OCI-LY7 (cell line): ENCODE measurements around the gene HOXB3. TPM values are rescaled to one million over a fixed set of nuclear protein-coding genes. Genes with fewer than 3 reads are reported as not detected.

Experiments used
- BruUV-seq: library from RNA; stranded (reverse); fragments of 400-500 nt; replicated peaks from 2 replicates; lab custom pipeline; 2021; lab: Mats Ljungman, UMichigan
- CTCF ChIA-PET: fragments of 300-600 bp; sonication (Branson Sonifier 250); formaldehyde crosslinking; loops from one replicate; lab custom pipeline; 2022; ENCODE audit warnings: antibody characterized with exemption; ENCODE audit not compliant: unreplicated experiment; lab: Charles Lee
- POLR2A ChIA-PET: fragments of 300-600 bp; sonication (Branson Sonifier 250); formaldehyde crosslinking; loops from one replicate; lab custom pipeline; 2022; ENCODE audit warnings: antibody characterized with exemption; lab: Charles Lee
- DNase-seq: peaks from one replicate; pipeline ENCODE4 v3.0.0-alpha.2; 2015; ENCODE audit warnings: low spot score
- H2AFZ ChIP-seq: fragments of 200-600 bp; sonication (generic), shearing (Covaris generic); 2 replicates; pipeline ENCODE4 v1.6.1; 2014; ENCODE audit warnings: mild to moderate bottlenecking, antibody characterized with exemption, low read length, moderate library complexity
- H3K27ac ChIP-seq: fragments of 200-600 bp; sonication (generic); 2 replicates; pipeline ENCODE4 v1.5.1; 2014; ENCODE audit warnings: mixed run types, low read depth, mild to moderate bottlenecking, moderate library complexity, low read length, inconsistent platforms; ENCODE audit not compliant: poor library complexity, severe bottlenecking
- H3K36me3 ChIP-seq: fragments of 200-600 bp; sonication (generic); 2 replicates; pipeline ENCODE4 v1.6.1; 2014; ENCODE audit warnings: mild to moderate bottlenecking, antibody characterized with exemption, low read length, moderate library complexity, mixed read lengths; ENCODE audit not compliant: insufficient read depth
- H3K4me1 ChIP-seq: fragments of 200-600 bp; sonication (generic); 2 replicates; pipeline ENCODE4 v1.5.1; 2014; ENCODE audit warnings: mild to moderate bottlenecking, low read length; ENCODE audit not compliant: insufficient read depth, poor library complexity, severe bottlenecking
- H3K4me2 ChIP-seq: fragments of 200-600 bp; sonication (generic); 2 replicates; pipeline ENCODE4 v1.6.1; 2014; ENCODE audit warnings: mild to moderate bottlenecking, low read length
- H3K4me3 ChIP-seq: fragments of 200-600 bp; sonication (generic); 2 replicates; pipeline ENCODE4 v1.5.1; 2014; ENCODE audit warnings: mild to moderate bottlenecking, low read depth, low read length; ENCODE audit not compliant: poor library complexity, severe bottlenecking
- H3K79me2 ChIP-seq: fragments of 200-600 bp; sonication (generic); 2 replicates; pipeline ENCODE4 v1.6.1; 2016; ENCODE audit warnings: low read depth, mild to moderate bottlenecking, low read length, moderate library complexity, mixed read lengths; ENCODE audit not compliant: insufficient read depth
- H3K9me2 ChIP-seq: fragments of 200-600 bp; sonication (generic); 2 replicates; pipeline ENCODE4 v1.6.1; 2016; ENCODE audit warnings: mild to moderate bottlenecking, low read length, mixed read lengths; ENCODE audit not compliant: insufficient read depth
- H3K9me3 ChIP-seq: fragments of 200-600 bp; sonication (generic); 2 replicates; pipeline ENCODE4 v1.6.1; 2014; ENCODE audit warnings: mild to moderate bottlenecking, mixed run types, low read length, mixed read lengths
- H4K20me1 ChIP-seq: fragments of 200-600 bp; sonication (generic); 2 replicates; pipeline ENCODE4 v1.6.1; 2014; ENCODE audit warnings: mild to moderate bottlenecking, antibody characterized with exemption, low read length, moderate library complexity, mixed read lengths; ENCODE audit not compliant: insufficient read depth
- EZH2phosphoT487 ChIP-seq: fragments of 200-600 bp; sonication (generic); IDR thresholded peaks from 2 replicates; pipeline ENCODE4 v1.6.1; 2018; ENCODE audit warnings: low read depth, borderline replicate concordance, mild to moderate bottlenecking, mixed run types, antibody characterized with exemption, low read length, moderate library complexity, mixed read lengths
- intact Hi-C: fragments of 100-400 bp; cut with micrococcal nuclease; formaldehyde crosslinking; loops from one replicate; pipeline ENCODE4 v1.10.0; 2022; ENCODE audit not compliant: unreplicated experiment
- total RNA-seq, 2 experiments: library from RNA; depleted of rRNA in 1 of 2; stranded (reverse); fragments of >200 nt in 1 of 2; shearing (Covaris generic) in 1 of 2; gene quantifications; 2 replicates each; pipeline ENCODE4 v1.2.3, GENCODE V29; 2014 to 2022
- TF ChIP-seq, protein P1 (sequence below): fragments of 200-600 bp; sonication (generic); conservative IDR thresholded peaks from 2 replicates; pipeline ENCODE4 v1.5.1; 2014; ENCODE audit warnings: mild to moderate bottlenecking, antibody characterized with exemption, low read length, moderate library complexity, mixed read lengths

Gene HOXB3
- total RNA-seq, 2 experiments from 2014 or later, result 7.7 to 13.0 TPM

DNA sequence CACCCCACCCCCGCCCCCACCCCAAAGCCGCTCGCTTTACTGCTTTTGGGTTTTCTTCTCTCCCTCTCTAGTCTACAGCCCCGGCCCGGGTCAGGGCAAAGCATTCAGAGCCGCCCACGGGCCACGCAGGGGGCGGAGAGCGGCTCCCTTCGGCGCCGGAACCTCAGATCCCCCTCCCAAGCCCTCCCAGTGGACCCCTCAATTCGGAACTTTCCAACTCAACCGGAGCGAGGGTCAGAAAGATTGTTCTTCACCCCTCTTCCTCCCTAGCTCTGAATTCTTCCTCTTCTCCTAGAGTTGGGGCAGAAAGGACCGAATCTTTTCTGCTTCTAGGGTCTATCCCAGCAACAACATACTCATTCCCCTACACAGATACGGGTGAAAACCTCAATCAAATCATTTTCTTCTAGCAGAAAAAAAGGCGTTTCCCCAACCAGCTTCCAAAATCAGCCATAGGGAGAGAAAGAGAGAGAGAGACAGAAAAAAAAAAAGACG lies 46.1 kb downstream of the HOXB3 start:
- H3K36me3 ChIP-seq, result no peaks in the 10 kb centered on the region
- no peak for DNase-seq
- no peak overlapping the region for H2AFZ ChIP-seq
- no peak overlapping the region for H3K4me3 ChIP-seq
- TF ChIP-seq EZH2phosphoT487, result no peak
- TF ChIP-seq, protein P1, sequence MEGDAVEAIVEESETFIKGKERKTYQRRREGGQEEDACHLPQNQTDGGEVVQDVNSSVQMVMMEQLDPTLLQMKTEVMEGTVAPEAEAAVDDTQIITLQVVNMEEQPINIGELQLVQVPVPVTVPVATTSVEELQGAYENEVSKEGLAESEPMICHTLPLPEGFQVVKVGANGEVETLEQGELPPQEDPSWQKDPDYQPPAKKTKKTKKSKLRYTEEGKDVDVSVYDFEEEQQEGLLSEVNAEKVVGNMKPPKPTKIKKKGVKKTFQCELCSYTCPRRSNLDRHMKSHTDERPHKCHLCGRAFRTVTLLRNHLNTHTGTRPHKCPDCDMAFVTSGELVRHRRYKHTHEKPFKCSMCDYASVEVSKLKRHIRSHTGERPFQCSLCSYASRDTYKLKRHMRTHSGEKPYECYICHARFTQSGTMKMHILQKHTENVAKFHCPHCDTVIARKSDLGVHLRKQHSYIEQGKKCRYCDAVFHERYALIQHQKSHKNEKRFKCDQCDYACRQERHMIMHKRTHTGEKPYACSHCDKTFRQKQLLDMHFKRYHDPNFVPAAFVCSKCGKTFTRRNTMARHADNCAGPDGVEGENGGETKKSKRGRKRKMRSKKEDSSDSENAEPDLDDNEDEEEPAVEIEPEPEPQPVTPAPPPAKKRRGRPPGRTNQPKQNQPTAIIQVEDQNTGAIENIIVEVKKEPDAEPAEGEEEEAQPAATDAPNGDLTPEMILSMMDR, result no peak
- no peaks in the 10 kb centered on the region for H4K20me1 ChIP-seq
- no peaks in the 10 kb centered on the region for H3K79me2 ChIP-seq
- intact Hi-C loops, result no loop called here
- ChIA-PET CTCF (no interaction called here), POLR2A (no interaction called here)
- BruUV-seq, result no TSS peak
- no peaks in the 10 kb centered on the region for H3K9me2 ChIP-seq
- H3K4me1 ChIP-seq, result no peaks in the 10 kb centered on the region
- no peaks in the 10 kb centered on the region for H3K9me3 ChIP-seq
- H3K27ac ChIP-seq, result no peak overlapping the region
- no peak overlapping the region for H3K4me2 ChIP-seq

DNA sequence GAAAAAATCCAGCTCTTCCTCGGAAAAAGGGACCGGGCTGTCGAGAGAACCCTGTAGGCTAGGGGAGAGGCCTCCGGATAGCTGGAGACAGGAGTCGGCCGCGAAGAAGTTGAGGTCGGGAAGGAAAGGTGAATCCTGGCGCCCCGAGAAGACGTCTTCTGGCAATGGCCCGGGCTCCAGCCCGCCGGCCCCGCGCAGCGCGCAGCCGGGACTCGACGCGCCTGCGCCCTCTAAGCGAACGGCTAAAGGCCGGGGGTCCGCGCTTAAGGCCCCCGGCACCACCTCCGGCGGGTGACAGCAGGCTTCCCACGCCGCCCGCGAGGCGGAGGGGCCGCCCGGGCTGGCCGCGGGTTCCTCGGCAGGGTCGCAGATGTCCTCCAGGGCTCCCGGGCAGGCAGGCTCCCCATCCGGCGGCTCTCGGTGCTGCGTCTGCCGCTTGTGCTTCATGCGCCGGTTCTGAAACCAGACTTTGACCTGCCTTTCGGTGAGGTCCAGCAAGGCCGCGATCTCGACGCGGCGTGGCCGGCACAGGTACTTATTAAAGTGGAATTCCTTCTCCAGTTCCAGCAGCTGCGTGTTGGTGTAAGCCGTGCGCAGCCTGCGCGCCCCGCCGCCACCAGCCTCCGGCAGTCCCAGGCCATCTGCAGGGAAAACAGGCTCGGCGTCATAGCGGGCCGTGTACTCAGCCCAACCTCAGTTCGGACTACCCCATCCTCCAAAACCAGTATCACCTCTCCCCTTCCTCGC lies 46.8 kb downstream of the HOXB3 start:
- no peak overlapping the region for H3K27ac ChIP-seq
- intact Hi-C loops, result no loop called here
- no peaks in the 10 kb centered on the region for H4K20me1 ChIP-seq
- no peaks in the 10 kb centered on the region for H3K9me2 ChIP-seq
- TF ChIP-seq, protein P1, result no peak
- TF ChIP-seq EZH2phosphoT487, result no peak
- DNase-seq, result no peak
- BruUV-seq, result no TSS peak
- no peak overlapping the region for H2AFZ ChIP-seq
- H3K79me2 ChIP-seq, result no peaks in the 10 kb centered on the region
- no peaks in the 10 kb centered on the region for H3K9me3 ChIP-seq
- H3K4me1 ChIP-seq, result no peaks in the 10 kb centered on the region
- POLR2A ChIA-PET, result no interaction called here
- no peak overlapping the region for H3K4me2 ChIP-seq
- no peak overlapping the region for H3K4me3 ChIP-seq
- H3K36me3 ChIP-seq, result no peaks in the 10 kb centered on the region
- CTCF ChIA-PET, result no interaction called here

DNA sequence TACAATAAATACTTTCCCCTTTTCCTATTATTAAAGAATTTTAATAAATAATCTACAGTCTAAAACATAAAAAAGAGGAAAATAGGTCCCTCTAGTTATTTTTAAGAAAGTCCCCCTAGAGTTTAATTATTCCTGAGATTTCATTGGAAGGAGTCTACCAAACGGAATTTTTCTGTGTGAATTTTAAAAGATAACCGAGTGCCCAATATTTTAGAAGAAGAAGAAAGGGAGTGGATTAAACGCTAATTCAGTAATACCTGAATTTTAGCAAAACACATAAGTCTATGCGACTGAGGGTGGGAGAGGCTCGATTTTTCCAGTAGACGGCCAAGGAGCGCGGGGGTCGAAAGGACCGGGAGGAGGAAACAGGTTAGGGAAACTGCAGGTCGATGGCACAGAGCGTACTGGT lies 47.3 kb downstream of the HOXB3 start:
- H3K4me3 ChIP-seq, result no peak overlapping the region
- no peak overlapping the region for H3K4me2 ChIP-seq
- H3K9me3 ChIP-seq, result no peaks in the 10 kb centered on the region
- ChIA-PET CTCF (no interaction called here), POLR2A (no interaction called here)
- H2AFZ ChIP-seq, result no peak overlapping the region
- H3K79me2 ChIP-seq, result no peaks in the 10 kb centered on the region
- TF ChIP-seq, protein P1, result no peak
- TF ChIP-seq EZH2phosphoT487, result no peak
- DNase-seq, result no peak
- BruUV-seq, result no TSS peak
- H3K36me3 ChIP-seq, result no peaks in the 10 kb centered on the region
- intact Hi-C loops, result no loop called here
- no peaks in the 10 kb centered on the region for H4K20me1 ChIP-seq
- no peaks in the 10 kb centered on the region for H3K9me2 ChIP-seq
- H3K4me1 ChIP-seq, result no peaks in the 10 kb centered on the region
- no peak overlapping the region for H3K27ac ChIP-seq
